VCaP (cell line): Measurements from ENCODE around the gene OTOGL.
"Not testable (repeated sequence)": the region's sequence is repeated elsewhere in the genome, so short reads cannot be mapped to it uniquely, and the experiment has no call there.

Experiments
- H3K27ac ChIP-seq: fragments of 450-650 bp; 2 replicates; pipeline ENCODE4 v1.5.1; 2017
- CTCF ChIP-seq: fragments of 450-650 bp; conservative IDR thresholded peaks from 2 replicates; pipeline ENCODE4 v1.5.1; 2017; ENCODE audit warnings: mild to moderate bottlenecking, moderate library complexity

The OTOGL gene

GRCh38 chr12:80208071-80208470 lies 108.7 kb downstream of the OTOGL start:
- no peak for TF ChIP-seq CTCF
- no peak overlapping the region for H3K27ac ChIP-seq

DNA sequence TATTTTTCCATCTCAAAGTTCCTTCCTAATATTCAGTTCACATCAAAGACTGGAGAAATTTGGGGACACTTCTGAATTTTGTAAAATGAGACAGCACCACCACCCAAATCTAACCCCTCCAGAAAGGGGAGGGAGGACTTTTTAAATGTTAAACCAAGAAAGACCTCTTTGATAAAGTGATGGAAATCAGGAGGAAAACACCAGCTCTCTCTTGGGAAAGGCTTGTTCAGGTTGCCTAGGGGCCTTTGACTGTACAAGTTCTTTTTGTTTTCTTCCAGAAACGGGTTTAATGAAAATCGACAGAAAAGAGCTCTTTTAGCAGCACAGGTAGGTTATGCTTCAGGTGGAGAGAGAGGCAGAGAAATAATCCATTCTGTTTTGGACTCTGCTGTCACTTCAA lies 112.3 kb downstream of the OTOGL start:
- no peak overlapping the region for H3K27ac ChIP-seq
- no peak for TF ChIP-seq CTCF

GRCh38 chr12:80212938-80213645 lies 113.8 kb downstream of the OTOGL start:
- no peak overlapping the region for H3K27ac ChIP-seq
- TF ChIP-seq CTCF: no peak

- no peak overlapping the region for H3K27ac ChIP-seq
- no peak for TF ChIP-seq CTCF
Measured at GRCh38 chr12:80213871-80214270, 114.5 kb downstream of the OTOGL start.

DNA sequence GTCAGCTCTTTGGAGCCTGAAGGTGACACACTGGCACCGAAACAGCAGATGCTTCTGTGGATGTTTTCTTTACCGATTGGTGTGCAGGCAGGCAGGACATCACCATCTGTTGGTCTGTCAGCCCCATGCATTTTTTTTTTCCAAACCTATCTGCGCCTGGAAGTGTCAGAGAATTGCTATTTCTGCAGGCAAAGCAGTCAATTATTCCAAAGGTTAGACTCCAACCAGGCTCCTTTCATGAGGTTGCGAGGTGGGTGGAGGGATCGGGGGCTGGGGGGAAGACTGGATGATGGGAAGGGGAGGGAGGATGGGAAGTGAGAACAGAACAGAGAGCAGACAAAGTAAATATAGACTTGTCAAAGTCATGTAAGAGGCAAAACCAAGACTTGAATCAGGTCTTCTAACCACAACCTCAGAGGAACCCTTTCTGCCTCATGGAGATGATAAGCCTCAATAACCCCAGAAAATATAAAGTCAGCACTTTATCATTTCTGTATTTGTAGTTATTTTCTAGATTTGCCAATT lies 117.7 kb downstream of the OTOGL start:
- TF ChIP-seq CTCF: no peak
- no peak overlapping the region for H3K27ac ChIP-seq

DNA sequence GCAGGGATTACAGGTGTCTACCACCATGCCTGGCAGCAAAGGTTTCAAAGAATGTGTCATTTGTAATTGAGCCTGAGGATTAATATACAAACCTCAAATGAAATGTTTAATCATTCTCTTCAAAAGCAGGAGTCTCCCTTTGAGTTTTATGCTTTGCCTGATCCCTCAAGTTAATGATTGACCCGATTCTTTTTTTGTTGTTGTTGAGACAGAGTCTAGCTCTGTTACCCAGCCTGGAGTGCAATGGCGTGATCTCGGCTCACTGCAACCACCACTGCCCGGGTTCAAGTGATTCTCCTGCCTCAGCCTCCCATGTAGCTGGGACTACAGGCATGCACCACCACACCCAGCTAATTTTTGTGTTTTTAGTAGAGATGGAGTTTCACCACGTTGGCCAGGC lies 119.6 kb downstream of the OTOGL start:
- H3K27ac ChIP-seq: not testable (repeated sequence)

- no peak for TF ChIP-seq CTCF
- no peak overlapping the region for H3K27ac ChIP-seq
Measured at GRCh38 chr12:80219345-80219744, 120.0 kb downstream of the OTOGL start.

DNA sequence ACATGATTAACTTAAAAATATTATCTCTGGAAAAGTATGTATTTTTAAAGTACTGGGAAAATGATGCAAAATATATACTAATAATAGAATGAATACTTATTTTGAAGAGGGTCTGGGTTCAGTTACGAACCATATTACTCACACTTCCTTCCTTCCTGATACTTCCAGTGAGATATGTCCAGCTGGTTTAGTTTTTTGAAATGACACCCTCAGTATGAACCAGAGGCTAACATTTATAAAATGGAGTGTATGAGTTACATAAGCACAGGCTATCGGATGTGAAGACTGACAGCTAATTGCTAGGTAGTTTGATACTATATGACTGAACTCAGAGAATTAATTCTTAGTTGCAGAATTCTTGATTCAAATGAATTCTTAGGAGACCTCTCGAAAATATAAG lies 122.9 kb downstream of the OTOGL start:
- no peak overlapping the region for H3K27ac ChIP-seq
- TF ChIP-seq CTCF: no peak
